Measurements from ENCODE around the gene ITGB1.

ITGB1 gene

GRCh38 chr10:32959006-32959920 is 1.2 kb upstream of the ITGB1 start:
- no peak for TF ChIP-seq CTCF (IDR thresholded peaks at IDR 0.05)
- Histone ChIP-seq H3K4me3 (peak overlapping the region; percentile 97), H3K27ac (peak overlapping the region; percentile 95 to 99)
- DNase-seq (ENCODE audit: low spot score): no peak

GRCh38 chr10:32957341-32958084 is 517 bp downstream of the ITGB1 start:
- Histone ChIP-seq H3K4me3 (peak overlapping the region; percentile 97), H3K27ac (peak overlapping the region; percentile 96 to 99)
- peak; percentile 84 for DNase-seq (ENCODE audit: low spot score)
- no peak for TF ChIP-seq CTCF (IDR thresholded peaks at IDR 0.05)

- DNase-seq (ENCODE audit: low spot score): no peak
- H3K4me3 ChIP-seq: peak overlapping the region; percentile 97
- no peak for TF ChIP-seq CTCF (IDR thresholded peaks at IDR 0.05)
- H3K27ac ChIP-seq: peak overlapping the region; percentile 96 to 99
Observed at GRCh38 chr10:32956365-32957197, 1.4 kb downstream of the ITGB1 start.

- peak overlapping the region; percentile 97 for H3K4me3 ChIP-seq
Observed at GRCh38 chr10:32955790-32956189, 2.2 kb downstream of the ITGB1 start.

GRCh38 chr10:32955299-32955772 is 2.7 kb downstream of the ITGB1 start:
- Histone ChIP-seq H3K4me3 (peak overlapping the region; percentile 97), H3K27ac (peak overlapping the region; percentile 28 to 96)
- no peak for TF ChIP-seq CTCF (IDR thresholded peaks at IDR 0.05)
- DNase-seq (ENCODE audit: low spot score): no peak

More at GRCh38 chr10:32955790-32956189, 2.2 kb downstream of the ITGB1 start:
- no peak for DNase-seq (ENCODE audit: low spot score)
- peak overlapping the region; percentile 28 to 96 for H3K27ac ChIP-seq
- no peak for TF ChIP-seq CTCF (IDR thresholded peaks at IDR 0.05)

- no peak for DNase-seq (ENCODE audit: low spot score)
- TF ChIP-seq CTCF (IDR thresholded peaks at IDR 0.05): no peak
- Histone ChIP-seq H3K27ac (peak overlapping the region; percentile 28 to 96), H3K4me3 (peak overlapping the region; percentile 97)
Observed at GRCh38 chr10:32954545-32955298, 3.3 kb downstream of the ITGB1 start.
